ENCODE data around the gene GPRASP2.
"Not testable (repeated sequence)": the region's sequence is repeated elsewhere in the genome, so short reads cannot be mapped to it uniquely, and the experiment has no call there.

The GPRASP2 gene

GRCh38 chrX:102712216-102712966, at the start of gene GPRASP2:
TSS of gene GPRASP2 (plus strand) at chrX:102712448. CDS start at chrX:102714870, 2,422 bp downstream.
- peaks cover 8% of the 10 kb centered on the region for H3K4me1 Mint-ChIP-seq
- H3K27ac Mint-ChIP-seq, result no peak within 1 kb of the TSS
- no peaks in the 10 kb centered on the region for H3K36me3 Mint-ChIP-seq
- peaks cover 5% of the 10 kb centered on the region for H3K27me3 Mint-ChIP-seq
- no peaks in the 10 kb centered on the region for H3K9me3 Mint-ChIP-seq
- H3K4me3 Mint-ChIP-seq, result peak within 1 kb of the TSS; percentile 87

DNA sequence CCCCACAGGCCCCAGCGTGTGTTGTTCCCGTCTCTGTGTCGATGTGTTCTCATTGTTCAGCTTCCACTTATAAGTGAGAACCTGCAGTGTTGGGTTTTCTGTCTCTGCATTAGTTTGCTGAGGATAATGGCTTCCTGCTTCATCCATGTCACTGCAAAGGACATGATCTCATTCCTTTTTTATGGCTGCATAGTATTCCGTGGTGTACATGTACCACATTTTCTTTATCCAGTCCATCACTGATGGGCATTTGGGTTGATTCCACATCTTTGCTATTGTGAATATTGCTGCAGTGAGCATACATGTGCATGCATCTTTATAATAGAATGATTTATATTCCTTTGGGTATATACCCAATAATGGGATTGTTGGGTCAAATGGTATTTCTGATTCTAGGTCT, 48.4 kb upstream of the GPRASP2 start:
- H3K36me3 Mint-ChIP-seq, result peaks cover 28% of the 10 kb centered on the region
- peaks cover 30% of the 10 kb centered on the region for H3K4me1 Mint-ChIP-seq

GRCh38 chrX:102667034-102667433, 45.2 kb upstream of the GPRASP2 start:
- H3K4me3 Mint-ChIP-seq, H3K27ac Mint-ChIP-seq, H3K27me3 Mint-ChIP-seq, H3K9me3 Mint-ChIP-seq: not testable (repeated sequence)
- Mint-ChIP-seq H3K36me3 (peaks cover 36% of the 10 kb centered on the region), H3K4me1 (peaks cover 17% of the 10 kb centered on the region)

More for the DNA sequence above, 48.4 kb upstream of the GPRASP2 start:
- H3K27ac Mint-ChIP-seq, H3K9me3 Mint-ChIP-seq, H3K27me3 Mint-ChIP-seq, H3K4me3 Mint-ChIP-seq: not testable (repeated sequence)

DNA sequence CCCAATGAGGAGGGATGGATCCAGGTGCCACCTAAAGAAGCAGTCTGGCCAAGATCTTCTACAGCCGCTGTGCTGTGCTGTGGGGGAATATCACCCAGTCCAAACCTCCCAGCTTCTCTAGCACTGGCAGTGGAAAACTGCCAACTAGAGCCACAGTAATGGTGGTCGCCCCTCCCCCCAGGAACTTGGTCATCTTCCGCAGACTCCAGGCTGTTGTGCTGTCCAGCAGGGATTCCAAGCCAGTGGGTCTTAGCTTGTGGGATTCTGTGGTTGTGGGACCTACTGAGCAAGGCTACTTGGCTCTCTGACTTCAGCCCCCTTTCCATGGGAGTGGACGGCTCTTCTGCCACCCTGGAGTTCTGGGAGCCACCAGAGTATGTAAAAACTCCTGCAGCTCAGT, 42.7 kb upstream of the GPRASP2 start:
- Mint-ChIP-seq H3K36me3 (peaks cover 31% of the 10 kb centered on the region), H3K27ac (no peak overlapping the region), H3K9me3 (peaks cover 4% of the 10 kb centered on the region), H3K4me3 (no peak overlapping the region), H3K27me3 (no peaks in the 10 kb centered on the region), H3K4me1 (peaks cover 17% of the 10 kb centered on the region)

- Mint-ChIP-seq H3K9me3 (peaks cover 4% of the 10 kb centered on the region), H3K36me3 (peaks cover 17% of the 10 kb centered on the region), H3K4me3 (no peak overlapping the region)
Measured at GRCh38 chrX:102672856-102673255, 39.4 kb upstream of the GPRASP2 start.

DNA sequence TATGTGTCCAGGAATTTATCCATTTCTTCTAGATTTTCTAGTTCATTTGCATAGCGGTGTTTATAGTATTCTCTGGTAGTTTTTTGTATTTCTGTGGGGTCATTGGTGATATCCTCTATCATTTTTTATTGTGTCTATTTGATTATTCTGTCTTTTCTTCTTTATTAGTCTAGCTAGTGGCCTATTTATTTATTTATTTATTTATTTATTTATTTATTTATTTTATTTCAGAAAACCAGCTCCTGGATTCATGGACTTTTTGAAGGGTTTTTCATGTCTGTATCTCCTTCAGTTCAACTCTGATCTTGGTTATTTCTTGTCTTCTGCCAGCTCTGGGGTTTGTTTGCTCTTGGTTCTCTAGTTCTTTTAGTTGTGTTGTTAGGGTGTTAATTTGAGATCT, 34.8 kb upstream of the GPRASP2 start:
- Mint-ChIP-seq H3K36me3 (peaks cover 25% of the 10 kb centered on the region), H3K4me1 (peaks cover 27% of the 10 kb centered on the region)
- H3K4me3 Mint-ChIP-seq, H3K27ac Mint-ChIP-seq, H3K27me3 Mint-ChIP-seq, H3K9me3 Mint-ChIP-seq: not testable (repeated sequence)

More at GRCh38 chrX:102672856-102673255, 39.4 kb upstream of the GPRASP2 start:
- Mint-ChIP-seq H3K27ac (no peak overlapping the region), H3K27me3 (no peaks in the 10 kb centered on the region), H3K4me1 (peaks cover 16% of the 10 kb centered on the region)

- Mint-ChIP-seq H3K27me3 (no peaks in the 10 kb centered on the region), H3K4me3 (no peak overlapping the region), H3K36me3 (peaks cover 32% of the 10 kb centered on the region), H3K9me3 (peaks cover 5% of the 10 kb centered on the region), H3K4me1 (peaks cover 20% of the 10 kb centered on the region), H3K27ac (no peak overlapping the region)
Measured at GRCh38 chrX:102684772-102685520, 27.3 kb upstream of the GPRASP2 start.

- Mint-ChIP-seq H3K27ac (no peak overlapping the region), H3K4me3 (no peak overlapping the region), H3K9me3 (no peaks in the 10 kb centered on the region), H3K27me3 (no peaks in the 10 kb centered on the region), H3K4me1 (no peaks in the 10 kb centered on the region), H3K36me3 (peaks cover 17% of the 10 kb centered on the region)
Measured at GRCh38 chrX:102694749-102695148, 17.5 kb upstream of the GPRASP2 start.

DNA sequence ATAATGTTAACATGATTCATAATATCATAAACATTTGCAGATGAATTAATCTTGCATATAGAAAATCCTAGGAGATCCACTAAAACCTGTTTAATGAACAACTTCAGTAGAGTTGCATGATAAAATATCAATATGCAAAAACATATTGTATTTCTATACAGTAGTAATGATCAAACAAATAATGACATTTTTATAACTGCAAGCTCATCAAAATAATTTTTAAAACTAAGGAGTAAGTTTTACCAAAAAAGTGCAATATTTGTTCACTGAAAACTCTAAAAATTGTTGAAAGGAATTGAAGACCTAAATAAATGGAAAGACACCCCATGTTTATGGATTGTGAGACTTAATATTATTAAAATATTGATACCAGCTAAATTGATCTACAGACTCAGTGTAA, 15.9 kb upstream of the GPRASP2 start:
- H3K4me3 Mint-ChIP-seq, result no peak overlapping the region
- no peak overlapping the region for H3K27ac Mint-ChIP-seq
- no peaks in the 10 kb centered on the region for H3K27me3 Mint-ChIP-seq
- peaks cover 13% of the 10 kb centered on the region for H3K36me3 Mint-ChIP-seq
- H3K9me3 Mint-ChIP-seq, result no peaks in the 10 kb centered on the region
- H3K4me1 Mint-ChIP-seq, result no peaks in the 10 kb centered on the region

GRCh38 chrX:102697494-102697893, 14.8 kb upstream of the GPRASP2 start:
- H3K4me1 Mint-ChIP-seq, result no peaks in the 10 kb centered on the region
- H3K4me3 Mint-ChIP-seq, result no peak overlapping the region
- no peaks in the 10 kb centered on the region for H3K27me3 Mint-ChIP-seq
- no peaks in the 10 kb centered on the region for H3K9me3 Mint-ChIP-seq
- H3K36me3 Mint-ChIP-seq, result peaks cover 13% of the 10 kb centered on the region
- H3K27ac Mint-ChIP-seq, result no peak overlapping the region

- Mint-ChIP-seq H3K4me1 (peaks cover 8% of the 10 kb centered on the region), H3K36me3 (no peaks in the 10 kb centered on the region), H3K27me3 (peaks cover 5% of the 10 kb centered on the region), H3K4me3 (no peak overlapping the region), H3K9me3 (no peaks in the 10 kb centered on the region), H3K27ac (no peak overlapping the region)
Measured at GRCh38 chrX:102708900-102709299, 3.3 kb upstream of the GPRASP2 start.

GRCh38 chrX:102711872-102712215, 404 bp upstream of the GPRASP2 start:
- no peaks in the 10 kb centered on the region for H3K9me3 Mint-ChIP-seq
- peaks cover 5% of the 10 kb centered on the region for H3K27me3 Mint-ChIP-seq
- peaks cover 8% of the 10 kb centered on the region for H3K4me1 Mint-ChIP-seq
- H3K36me3 Mint-ChIP-seq, result no peaks in the 10 kb centered on the region
- H3K4me3 Mint-ChIP-seq, result peak overlapping the region; percentile 82
- H3K27ac Mint-ChIP-seq, result no peak overlapping the region

DNA sequence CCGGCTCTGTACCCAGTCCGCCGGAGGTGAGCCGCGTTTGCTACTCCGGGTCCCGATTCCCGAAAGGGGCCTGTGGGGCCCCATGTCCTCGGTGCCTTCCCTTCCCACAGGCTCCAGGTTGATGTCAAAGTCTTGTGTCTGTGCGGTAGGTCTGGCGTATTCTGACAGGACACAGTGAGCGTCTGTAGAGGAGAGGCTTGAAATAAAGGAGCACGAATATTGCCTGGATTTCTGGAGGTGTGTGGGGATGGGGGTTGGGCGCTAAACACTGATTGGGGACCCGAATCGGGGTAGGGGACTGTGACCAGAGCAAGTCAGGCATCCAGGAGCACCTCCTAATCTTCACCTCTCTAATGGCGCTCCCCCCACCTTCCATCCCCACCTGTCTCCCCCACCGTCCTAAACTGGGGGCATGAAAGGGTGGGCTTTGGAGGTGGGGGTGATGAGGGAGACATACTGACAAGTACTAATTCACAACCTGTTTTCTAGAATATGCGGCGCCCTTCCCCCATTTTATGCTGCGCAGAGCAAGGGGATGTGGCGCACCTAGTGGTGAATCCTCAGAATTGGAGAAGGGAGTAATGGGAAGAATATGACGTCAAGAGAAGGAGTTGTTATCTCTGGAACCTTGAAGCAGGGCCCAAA, 855 bp downstream of the GPRASP2 start:
- Mint-ChIP-seq H3K9me3 (no peaks in the 10 kb centered on the region), H3K4me3 (peak overlapping the region; percentile 81), H3K27ac (no peak overlapping the region), H3K27me3 (peaks cover 5% of the 10 kb centered on the region), H3K36me3 (no peaks in the 10 kb centered on the region), H3K4me1 (peaks cover 8% of the 10 kb centered on the region)

DNA sequence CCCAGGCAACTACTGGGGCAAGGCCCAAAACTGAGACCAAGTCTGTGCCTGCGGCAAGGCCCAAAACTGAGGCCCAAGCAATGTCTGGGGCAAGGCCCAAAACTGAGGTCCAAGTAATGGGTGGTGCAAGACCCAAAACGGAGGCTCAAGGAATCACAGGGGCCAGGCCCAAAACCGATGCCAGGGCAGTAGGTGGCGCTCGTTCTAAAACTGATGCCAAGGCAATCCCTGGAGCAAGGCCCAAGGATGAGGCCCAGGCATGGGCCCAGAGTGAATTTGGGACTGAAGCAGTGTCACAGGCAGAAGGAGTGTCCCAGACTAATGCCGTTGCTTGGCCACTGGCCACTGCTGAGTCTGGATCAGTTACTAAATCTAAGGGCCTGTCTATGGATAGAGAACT, 2.7 kb downstream of the GPRASP2 start:
- Mint-ChIP-seq H3K4me3 (no peak overlapping the region), H3K9me3 (no peaks in the 10 kb centered on the region), H3K4me1 (no peaks in the 10 kb centered on the region), H3K27me3 (peaks cover 5% of the 10 kb centered on the region), H3K36me3 (no peaks in the 10 kb centered on the region), H3K27ac (no peak overlapping the region)

GRCh38 chrX:102715967-102716366, 3.7 kb downstream of the GPRASP2 start:
- no peaks in the 10 kb centered on the region for H3K9me3 Mint-ChIP-seq
- H3K27ac Mint-ChIP-seq, result no peak overlapping the region
- H3K4me3 Mint-ChIP-seq, result no peak overlapping the region
- peaks cover 5% of the 10 kb centered on the region for H3K27me3 Mint-ChIP-seq
- peaks cover 8% of the 10 kb centered on the region for H3K4me1 Mint-ChIP-seq
- no peaks in the 10 kb centered on the region for H3K36me3 Mint-ChIP-seq
